IPS-18c (cell line): ENCODE results near the gene EXOC1.

Source experiments
- H3K4me3 ChIP-seq: 2 replicates; pipeline ENCODE4 v1.7.0; 2013; ENCODE audit warnings: low read depth, mild to moderate bottlenecking, low read length, moderate library complexity; ENCODE audit not compliant: insufficient read depth
- H3K9me3 ChIP-seq: one replicate; pipeline ENCODE4 v1.6.1; 2013; ENCODE audit warnings: mild to moderate bottlenecking, low read length, moderate library complexity; ENCODE audit not compliant: control insufficient read depth, insufficient read depth

EXOC1 gene

GRCh38 chr4:55884093-55884850 is 30.8 kb downstream of the EXOC1 start:
- no peak overlapping the region for H3K4me3 ChIP-seq

GRCh38 chr4:55884851-55885219 is 31.4 kb downstream of the EXOC1 start:
- H3K9me3 ChIP-seq: no peaks in the 10 kb centered on the region
- no peak overlapping the region for H3K4me3 ChIP-seq

More at GRCh38 chr4:55884093-55884850, 30.8 kb downstream of the EXOC1 start:
- H3K9me3 ChIP-seq: no peaks in the 10 kb centered on the region

GRCh38 chr4:55887594-55887993 is 34.1 kb downstream of the EXOC1 start:
- H3K4me3 ChIP-seq: no peak overlapping the region
- no peaks in the 10 kb centered on the region for H3K9me3 ChIP-seq

GRCh38 chr4:55892156-55892555 is 38.7 kb downstream of the EXOC1 start:
- Histone ChIP-seq H3K4me3 (no peak overlapping the region), H3K9me3 (no peaks in the 10 kb centered on the region)

GRCh38 chr4:55896622-55897021 is 43.2 kb downstream of the EXOC1 start:
- Histone ChIP-seq H3K4me3 (no peak overlapping the region), H3K9me3 (no peaks in the 10 kb centered on the region)

GRCh38 chr4:55902677-55903076 is 49.2 kb downstream of the EXOC1 start:
- Histone ChIP-seq H3K9me3 (no peaks in the 10 kb centered on the region), H3K4me3 (no peak overlapping the region)

GRCh38 chr4:55903577-55903976 is 50.1 kb downstream of the EXOC1 start:
- Histone ChIP-seq H3K4me3 (no peak overlapping the region), H3K9me3 (no peaks in the 10 kb centered on the region)

- H3K9me3 ChIP-seq: no peaks in the 10 kb centered on the region
- no peak overlapping the region for H3K4me3 ChIP-seq
These were observed 51.1 kb downstream of the EXOC1 start for GRCh38 chr4:55904576-55904975.

GRCh38 chr4:55906323-55906722 is 52.9 kb downstream of the EXOC1 start:
- H3K9me3 ChIP-seq: no peaks in the 10 kb centered on the region
- H3K4me3 ChIP-seq: no peak overlapping the region

GRCh38 chr4:55906989-55907388 is 53.5 kb downstream of the EXOC1 start:
- H3K4me3 ChIP-seq: no peak overlapping the region
- no peaks in the 10 kb centered on the region for H3K9me3 ChIP-seq

- Histone ChIP-seq H3K9me3 (no peaks in the 10 kb centered on the region), H3K4me3 (no peak overlapping the region)
These were observed 54.0 kb downstream of the EXOC1 start for GRCh38 chr4:55907469-55907868.

- Histone ChIP-seq H3K4me3 (no peak overlapping the region), H3K9me3 (no peaks in the 10 kb centered on the region)
These were observed 56.7 kb downstream of the EXOC1 start for GRCh38 chr4:55910140-55910539.

- H3K4me3 ChIP-seq: no peak overlapping the region
- no peaks in the 10 kb centered on the region for H3K9me3 ChIP-seq
These were observed 58.8 kb downstream of the EXOC1 start for GRCh38 chr4:55912249-55912648.

- H3K9me3 ChIP-seq: no peaks in the 10 kb centered on the region
- H3K4me3 ChIP-seq: no peak overlapping the region
These were observed 67.1 kb downstream of the EXOC1 start for GRCh38 chr4:55920571-55920970.

GRCh38 chr4:55921093-55921492 is 67.6 kb downstream of the EXOC1 start:
- H3K9me3 ChIP-seq: no peaks in the 10 kb centered on the region
- no peak overlapping the region for H3K4me3 ChIP-seq

GRCh38 chr4:55925241-55925640 is 71.8 kb downstream of the EXOC1 start:
- no peaks in the 10 kb centered on the region for H3K9me3 ChIP-seq
- H3K4me3 ChIP-seq: no peak overlapping the region; the same call in 1 of the 2 replicates

GRCh38 chr4:55926610-55927009 is 73.2 kb downstream of the EXOC1 start:
- Histone ChIP-seq H3K4me3 (no peak overlapping the region), H3K9me3 (no peaks in the 10 kb centered on the region)

- no peak overlapping the region for H3K4me3 ChIP-seq
- H3K9me3 ChIP-seq: no peaks in the 10 kb centered on the region
These were observed 74.5 kb downstream of the EXOC1 start for GRCh38 chr4:55927803-55928437.

- no peak overlapping the region for H3K4me3 ChIP-seq
- H3K9me3 ChIP-seq: no peaks in the 10 kb centered on the region
These were observed 75.4 kb downstream of the EXOC1 start for GRCh38 chr4:55928846-55929245.
